IMR-90 (cell line): ENCODE measurements around the gene CACNA2D3.

Source experiments
- CHD1 ChIP-seq: IDR thresholded peaks from 2 replicates; pipeline ENCODE4 v1.6.1; 2012; ENCODE audit warnings: low read depth, low read length, improper control_type of control experiment
- MAFK ChIP-seq: IDR thresholded peaks from 2 replicates; pipeline ENCODE4 v1.6.1; 2012; ENCODE audit warnings: low read depth, low read length, improper control_type of control experiment
- MAZ ChIP-seq: IDR thresholded peaks from 2 replicates; pipeline ENCODE4 v1.6.1; 2012; ENCODE audit warnings: low read depth, mild to moderate bottlenecking, low read length, improper control_type of control experiment, moderate library complexity, borderline replicate concordance
- POLR2A ChIP-seq: IDR thresholded peaks from 2 replicates; pipeline ENCODE4 v1.6.1; 2012; ENCODE audit warnings: mild to moderate bottlenecking, low read depth, low read length
- RAD21 ChIP-seq: IDR thresholded peaks from 2 replicates; pipeline ENCODE4 v1.6.1; 2012; ENCODE audit warnings: low read length, improper control_type of control experiment
- RCOR1 ChIP-seq: IDR thresholded peaks from 2 replicates; pipeline ENCODE4 v1.6.1; 2012; ENCODE audit warnings: mild to moderate bottlenecking, low read length, improper control_type of control experiment; ENCODE audit not compliant: insufficient replicate concordance
- RFX5 ChIP-seq: IDR thresholded peaks from 2 replicates; pipeline ENCODE4 v1.8.0; 2012; ENCODE audit warnings: low read depth, mild to moderate bottlenecking, low read length, moderate library complexity
- TF ChIP-seq, protein P1 (sequence below): conservative IDR thresholded peaks from 2 replicates; pipeline ENCODE4 v1.5.1; 2012; ENCODE audit warnings: mild to moderate bottlenecking, low read depth, low read length, improper control_type of control experiment
- TF ChIP-seq, protein P2 (sequence below): fragments of 150-350 bp; IDR thresholded peaks from 2 replicates; pipeline ENCODE4 v1.6.1; 2016; ENCODE audit warnings: low read depth, mild to moderate bottlenecking, low read length, moderate library complexity, borderline replicate concordance

DNA sequence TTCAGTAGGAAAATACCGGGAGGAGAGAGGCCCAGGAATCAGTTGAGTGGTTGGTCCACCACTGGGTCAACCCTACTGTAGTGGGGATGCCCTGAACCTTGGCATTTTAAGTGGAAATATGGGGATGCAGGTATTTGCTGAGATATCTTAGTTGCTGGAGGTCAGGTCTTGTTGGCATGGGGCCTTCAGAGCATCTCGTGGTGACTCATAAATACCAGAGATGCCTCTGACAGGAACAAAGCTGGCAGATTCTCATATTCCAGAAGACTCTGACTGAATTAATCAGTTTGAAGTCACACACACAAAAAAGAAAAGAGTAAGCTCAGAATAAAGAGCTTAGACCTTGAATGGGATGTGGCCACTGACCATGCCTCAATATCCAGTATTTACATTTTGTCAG lies 91.6 kb downstream of the CACNA2D3 start:
- TF ChIP-seq, protein P1, sequence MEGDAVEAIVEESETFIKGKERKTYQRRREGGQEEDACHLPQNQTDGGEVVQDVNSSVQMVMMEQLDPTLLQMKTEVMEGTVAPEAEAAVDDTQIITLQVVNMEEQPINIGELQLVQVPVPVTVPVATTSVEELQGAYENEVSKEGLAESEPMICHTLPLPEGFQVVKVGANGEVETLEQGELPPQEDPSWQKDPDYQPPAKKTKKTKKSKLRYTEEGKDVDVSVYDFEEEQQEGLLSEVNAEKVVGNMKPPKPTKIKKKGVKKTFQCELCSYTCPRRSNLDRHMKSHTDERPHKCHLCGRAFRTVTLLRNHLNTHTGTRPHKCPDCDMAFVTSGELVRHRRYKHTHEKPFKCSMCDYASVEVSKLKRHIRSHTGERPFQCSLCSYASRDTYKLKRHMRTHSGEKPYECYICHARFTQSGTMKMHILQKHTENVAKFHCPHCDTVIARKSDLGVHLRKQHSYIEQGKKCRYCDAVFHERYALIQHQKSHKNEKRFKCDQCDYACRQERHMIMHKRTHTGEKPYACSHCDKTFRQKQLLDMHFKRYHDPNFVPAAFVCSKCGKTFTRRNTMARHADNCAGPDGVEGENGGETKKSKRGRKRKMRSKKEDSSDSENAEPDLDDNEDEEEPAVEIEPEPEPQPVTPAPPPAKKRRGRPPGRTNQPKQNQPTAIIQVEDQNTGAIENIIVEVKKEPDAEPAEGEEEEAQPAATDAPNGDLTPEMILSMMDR = no peak
- no peak for TF ChIP-seq CHD1
- TF ChIP-seq POLR2A = no peak
- TF ChIP-seq, protein P2, sequence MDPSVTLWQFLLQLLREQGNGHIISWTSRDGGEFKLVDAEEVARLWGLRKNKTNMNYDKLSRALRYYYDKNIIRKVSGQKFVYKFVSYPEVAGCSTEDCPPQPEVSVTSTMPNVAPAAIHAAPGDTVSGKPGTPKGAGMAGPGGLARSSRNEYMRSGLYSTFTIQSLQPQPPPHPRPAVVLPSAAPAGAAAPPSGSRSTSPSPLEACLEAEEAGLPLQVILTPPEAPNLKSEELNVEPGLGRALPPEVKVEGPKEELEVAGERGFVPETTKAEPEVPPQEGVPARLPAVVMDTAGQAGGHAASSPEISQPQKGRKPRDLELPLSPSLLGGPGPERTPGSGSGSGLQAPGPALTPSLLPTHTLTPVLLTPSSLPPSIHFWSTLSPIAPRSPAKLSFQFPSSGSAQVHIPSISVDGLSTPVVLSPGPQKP = no peak
- no peak for TF ChIP-seq RFX5
- no peak for TF ChIP-seq MAZ
- TF ChIP-seq RAD21 = no peak
- TF ChIP-seq RCOR1 = no peak
- no peak for TF ChIP-seq MAFK
